SH-SY5Y (cell line): ENCODE results near the gene METTL8.

Experiments
- GATA2 ChIP-seq: IDR thresholded peaks from 2 replicates; pipeline ENCODE4 v1.6.1; 2011; ENCODE audit warnings: mild to moderate bottlenecking, low read depth, low read length
- GATA3 ChIP-seq: IDR thresholded peaks from 2 replicates; pipeline ENCODE4 v1.6.1; 2011; ENCODE audit warnings: low read depth, mild to moderate bottlenecking, low read length, moderate library complexity

DNA sequence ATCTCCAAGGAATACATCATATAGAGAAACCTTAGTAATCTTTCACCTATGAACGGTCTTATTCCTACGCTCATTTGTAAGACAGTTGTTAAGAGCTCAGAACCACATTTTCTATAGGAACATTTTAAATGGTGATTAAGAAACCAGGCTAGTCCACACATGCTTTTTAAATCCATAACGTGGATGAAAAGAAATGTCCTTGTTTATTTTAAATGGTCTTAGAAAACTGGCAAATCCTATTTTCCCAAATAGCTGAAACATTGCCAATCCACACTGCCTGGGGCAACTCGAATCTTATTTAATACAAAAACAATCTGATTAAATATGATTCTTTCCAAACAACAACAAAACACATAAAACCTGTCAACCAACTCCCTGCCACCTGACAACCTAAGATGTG, 23.7 kb downstream of the METTL8 start:
- no peak for TF ChIP-seq GATA3
- no peak for TF ChIP-seq GATA2
